NCI-H128 (cell line): Measurements from ENCODE around the gene CSN1S1.
"Not testable (repeated sequence)": the region's sequence is repeated elsewhere in the genome, so short reads cannot be mapped to it uniquely, and the experiment has no call there.

Experiments
- DNase-seq: peaks from one replicate; lab custom pipeline; 2025; ENCODE audit not compliant: unreplicated experiment; lab: John Stamatoyannopoulos, UW

The CSN1S1 gene, protein sequence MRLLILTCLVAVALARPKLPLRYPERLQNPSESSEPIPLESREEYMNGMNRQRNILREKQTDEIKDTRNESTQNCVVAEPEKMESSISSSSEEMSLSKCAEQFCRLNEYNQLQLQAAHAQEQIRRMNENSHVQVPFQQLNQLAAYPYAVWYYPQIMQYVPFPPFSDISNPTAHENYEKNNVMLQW

GRCh38 chr4:69930768-69931167 is at the start of gene CSN1S1:
TSS of gene CSN1S1 (plus strand) at chr4:69931068. CDS start at chr4:69932556, 1,488 bp downstream.
- no peak for DNase-seq

DNA sequence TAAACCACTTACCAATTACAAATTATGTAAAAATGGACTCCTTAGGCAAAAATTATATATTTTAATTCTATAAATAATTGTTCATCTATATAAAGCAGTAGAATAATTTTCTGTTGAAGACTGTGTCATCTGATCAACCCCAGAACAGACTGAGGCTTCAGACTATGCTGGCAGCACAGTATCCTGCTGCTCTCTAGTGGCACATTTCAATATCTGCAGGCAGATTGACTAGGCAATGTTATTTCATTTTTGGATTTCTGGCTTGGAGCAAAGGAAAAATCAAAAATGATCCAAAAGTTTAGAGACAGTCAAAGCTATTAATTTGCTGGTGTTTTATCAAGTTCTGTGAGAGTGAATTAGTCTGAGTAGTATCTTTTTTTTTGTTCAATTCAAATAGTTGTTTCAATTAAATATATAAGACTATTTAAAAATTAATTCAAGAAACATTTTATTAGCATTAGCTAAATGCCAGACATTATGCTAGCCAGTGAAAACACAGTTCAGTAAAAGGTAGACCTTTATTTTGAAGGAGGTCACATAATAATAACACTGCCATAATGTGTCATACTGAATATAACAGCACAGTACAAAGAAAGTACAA is 49.6 kb upstream of the CSN1S1 start:
- DNase-seq: no peak

- no peak for DNase-seq
Measured at GRCh38 chr4:69882150-69882549, 48.7 kb upstream of the CSN1S1 start.

DNA sequence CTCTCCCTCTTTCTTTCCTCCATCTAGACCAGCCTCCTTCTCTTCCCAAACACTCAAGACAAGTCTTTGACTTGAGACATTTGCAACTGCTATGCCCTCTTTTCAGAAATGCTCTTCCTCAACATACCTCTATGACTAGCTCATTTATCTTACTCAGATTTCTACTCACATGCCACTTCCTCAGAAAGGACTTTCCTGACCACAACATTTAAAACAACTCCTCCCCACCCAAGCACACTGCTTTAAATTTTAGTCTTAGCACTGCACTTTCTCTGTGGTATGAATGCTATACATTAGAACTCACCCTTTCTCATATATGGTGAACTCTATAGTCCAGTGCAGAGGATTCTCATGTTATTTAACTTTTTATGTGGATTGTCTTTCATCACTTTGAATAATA is 42.5 kb upstream of the CSN1S1 start:
- DNase-seq: no peak

DNA sequence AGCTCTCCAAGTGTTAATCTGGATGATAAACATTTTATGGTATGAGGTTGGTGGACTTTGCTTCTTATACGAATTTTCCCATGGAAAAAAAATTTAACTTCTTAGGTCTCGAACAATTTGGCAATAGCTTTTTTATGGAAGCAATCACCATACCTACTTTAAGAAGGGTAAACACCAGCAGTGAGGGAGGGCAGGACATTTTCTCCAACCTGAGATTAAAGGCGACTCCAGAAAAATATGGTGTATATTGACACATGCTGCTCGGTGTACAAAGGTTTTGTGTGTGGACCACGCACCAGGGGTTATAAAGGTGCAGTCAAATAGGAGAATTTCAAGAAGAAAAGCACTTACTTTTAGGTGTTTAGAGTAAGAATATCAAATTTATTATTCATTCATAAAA is 36.7 kb upstream of the CSN1S1 start:
- no peak for DNase-seq

GRCh38 chr4:69894721-69895120 is 36.1 kb upstream of the CSN1S1 start:
- no peak for DNase-seq

- DNase-seq: no peak
Measured at GRCh38 chr4:69896530-69897116, 34.2 kb upstream of the CSN1S1 start.

GRCh38 chr4:69907151-69907550 is 23.7 kb upstream of the CSN1S1 start:
- DNase-seq: no peak

GRCh38 chr4:69909195-69909594 is 21.7 kb upstream of the CSN1S1 start:
- DNase-seq: no peak

DNA sequence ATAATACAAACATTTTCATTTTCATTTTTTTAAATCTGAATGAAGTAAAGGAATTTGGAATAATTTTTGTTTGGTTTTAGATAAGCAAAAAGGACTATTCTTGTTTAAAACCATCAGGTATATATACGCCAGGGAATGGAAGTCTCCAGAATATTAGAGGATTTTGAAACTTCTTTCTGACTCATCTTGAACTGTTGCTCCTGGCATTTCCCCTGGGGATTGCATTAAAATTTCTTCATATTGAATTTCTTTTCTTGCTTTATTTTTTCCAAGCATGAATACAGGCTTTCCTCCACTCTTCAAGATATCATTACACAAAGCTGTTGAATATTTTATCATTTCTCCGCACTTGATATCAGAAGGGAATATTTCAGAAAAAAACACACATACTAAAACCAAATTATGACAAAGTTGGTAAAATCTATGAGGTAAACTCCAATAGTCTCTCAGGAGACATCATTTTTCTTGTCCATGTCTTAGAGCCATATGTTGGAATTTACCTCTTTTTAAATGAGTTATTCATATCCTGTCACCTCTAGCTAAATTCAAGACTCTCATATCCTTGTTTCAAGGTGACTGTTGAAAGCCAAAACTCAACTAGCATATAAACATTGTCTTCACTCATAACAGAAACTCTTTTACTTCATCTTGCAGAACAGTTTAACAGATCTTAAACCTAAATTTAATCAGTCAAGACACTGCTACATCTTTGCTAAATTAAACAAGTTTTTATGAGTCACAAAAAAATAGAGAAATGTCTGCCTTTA is 20.7 kb upstream of the CSN1S1 start:
- no peak for DNase-seq

GRCh38 chr4:69920874-69921273 is 10.0 kb upstream of the CSN1S1 start:
- DNase-seq: no peak

GRCh38 chr4:69923782-69924410 is 7.0 kb upstream of the CSN1S1 start:
- not testable (repeated sequence) for DNase-seq

- DNase-seq: no peak
Measured at GRCh38 chr4:69934150-69934549, 3.3 kb downstream of the CSN1S1 start.

DNA sequence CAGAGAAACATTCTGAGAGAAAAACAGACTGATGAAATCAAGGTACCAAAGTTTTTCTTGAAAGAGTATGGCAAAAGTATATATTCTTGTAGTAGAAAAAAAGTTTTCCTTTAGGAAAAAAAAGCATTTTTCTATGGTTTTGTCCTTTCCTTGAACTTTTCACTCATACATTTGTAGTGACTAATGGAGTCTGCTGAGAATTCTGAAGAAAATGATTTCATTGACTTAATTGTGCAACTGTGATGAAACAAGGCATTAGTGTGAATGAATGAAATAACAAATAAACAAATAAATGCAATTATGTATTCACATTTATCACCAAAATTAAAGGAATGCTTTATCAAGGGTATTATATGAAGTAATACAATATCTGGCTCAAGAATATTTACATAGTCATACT is 5.7 kb downstream of the CSN1S1 start:
- no peak for DNase-seq

GRCh38 chr4:69951602-69952001 is 20.7 kb downstream of the CSN1S1 start:
- no peak for DNase-seq

GRCh38 chr4:69957209-69957608 is 26.3 kb downstream of the CSN1S1 start:
- no peak for DNase-seq

GRCh38 chr4:69965628-69966027 is 34.8 kb downstream of the CSN1S1 start, which contains the start of gene CSN2:
TSS of gene CSN2 (minus strand) at chr4:69965728. CDS start at chr4:69960995, 4,733 bp downstream.
- no peak for DNase-seq

GRCh38 chr4:69970071-69970470 is 39.2 kb downstream of the CSN1S1 start:
- no peak for DNase-seq

DNA sequence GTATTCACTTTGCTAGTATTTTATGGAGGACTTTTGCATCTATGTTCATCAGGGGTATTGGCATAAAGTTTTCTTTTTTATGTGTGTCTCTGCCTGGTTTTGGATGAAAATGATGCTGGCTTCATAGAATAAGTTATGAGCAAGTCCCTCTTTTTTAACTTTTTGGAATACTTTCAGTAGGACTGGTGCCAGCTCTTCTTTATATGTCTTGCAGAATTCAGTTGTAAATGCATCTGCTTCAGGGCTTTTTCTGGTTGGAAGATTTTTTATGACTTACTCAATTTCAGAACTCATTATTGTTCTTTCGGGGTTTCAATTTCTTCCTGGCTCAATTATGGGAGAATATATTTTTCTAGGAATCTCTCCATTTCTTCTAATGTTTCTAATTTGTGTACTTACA is 43.8 kb downstream of the CSN1S1 start:
- DNase-seq: no peak

DNA sequence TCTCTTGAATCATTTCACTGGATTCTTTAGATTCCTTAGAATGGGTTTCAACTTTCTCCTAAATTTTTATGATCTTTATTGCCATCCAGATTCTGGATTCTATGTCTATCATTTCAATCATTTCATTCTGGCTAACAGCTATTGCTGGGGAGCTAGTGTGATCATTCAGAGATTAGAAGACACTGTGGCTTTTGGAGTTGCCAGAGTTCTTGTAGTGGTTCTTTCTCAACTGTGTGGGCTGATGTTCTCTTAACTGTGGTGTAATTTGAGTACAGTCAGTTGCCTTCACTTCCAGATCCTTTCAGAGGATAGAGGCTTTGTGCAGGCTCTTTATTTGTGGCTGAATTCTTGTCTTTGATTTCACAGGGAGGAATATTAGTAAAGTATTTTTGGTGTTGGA is 46.7 kb downstream of the CSN1S1 start:
- DNase-seq: no peak

DNA sequence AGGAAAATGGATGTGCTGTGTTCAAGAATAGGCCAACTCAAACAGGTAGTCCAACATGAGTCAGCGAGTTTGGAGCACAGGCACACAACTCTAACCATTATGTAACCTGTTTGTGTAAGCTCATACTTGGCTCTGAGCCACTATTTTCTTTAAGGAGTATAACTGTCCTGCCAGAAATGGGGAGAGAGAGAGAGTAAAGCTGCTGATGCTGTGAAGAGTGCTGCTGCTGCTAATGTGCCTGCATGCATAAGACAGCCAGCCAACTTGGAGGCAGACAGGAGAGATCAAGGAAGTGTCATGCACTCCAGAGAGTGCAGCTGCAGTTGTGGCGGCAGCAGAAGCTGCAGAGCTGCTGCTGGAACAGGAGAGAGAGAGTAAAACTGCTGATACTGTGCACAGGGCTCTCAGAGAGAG is 53.2 kb downstream of the CSN1S1 start:
- DNase-seq: no peak
